SU-DHL-6 (cell line): Measurements from ENCODE around the gene TMA16.
"Not testable (repeated sequence)": the region's sequence is repeated elsewhere in the genome, so short reads cannot be mapped to it uniquely, and the experiment has no call there.

ENCODE experiments used
- H2AFZ ChIP-seq: fragments of 200-600 bp; sonication (generic); 2 replicates; pipeline ENCODE4 v1.6.1; 2014; ENCODE audit warnings: low read depth, mild to moderate bottlenecking, moderate library complexity, mixed read lengths, antibody characterized with exemption, low read length; ENCODE audit not compliant: severe bottlenecking
- H3F3A ChIP-seq: fragments of 200-600 bp; shearing (Covaris generic); 2 replicates; pipeline ENCODE4 v1.6.0; 2016; ENCODE audit warnings: antibody characterized with exemption, mild to moderate bottlenecking; ENCODE audit not compliant: insufficient read depth
- H3K27ac ChIP-seq: fragments of 200-600 bp; sonication (generic); 2 replicates; pipeline ENCODE4 v1.5.1; 2016; ENCODE audit warnings: low read depth, mild to moderate bottlenecking, low read length, moderate library complexity, mixed read lengths
- H3K27me3 ChIP-seq: fragments of 200-600 bp; sonication (generic), shearing (Covaris generic); 2 replicates; pipeline ENCODE4 v1.6.0; 2014; ENCODE audit warnings: mild to moderate bottlenecking, low read length
- H3K36me3 ChIP-seq: fragments of 200-600 bp; sonication (generic); 2 replicates; pipeline ENCODE4 v1.6.1; 2014; ENCODE audit warnings: mild to moderate bottlenecking, low read length, mixed read lengths
- H3K4me2 ChIP-seq: fragments of 300-600, 200-600 bp; shearing (Covaris generic), sonication (generic); 2 replicates; pipeline ENCODE4 v1.6.0; 2014; ENCODE audit warnings: low read length, low read depth, mild to moderate bottlenecking; ENCODE audit not compliant: poor library complexity, severe bottlenecking
- H3K4me3 ChIP-seq: fragments of 200-600 bp; sonication (generic); 2 replicates; pipeline ENCODE4 v1.5.1; 2014; ENCODE audit warnings: antibody characterized with exemption, low read length, mild to moderate bottlenecking, mixed read lengths; ENCODE audit not compliant: insufficient read depth, poor library complexity, severe bottlenecking
- H3K79me2 ChIP-seq: fragments of 200-600 bp; sonication (generic); 2 replicates; pipeline ENCODE4 v1.6.1; 2014; ENCODE audit warnings: mild to moderate bottlenecking, low read length, moderate library complexity; ENCODE audit not compliant: insufficient read depth
- H3K9ac ChIP-seq: fragments of 200-600 bp; sonication (generic); 2 replicates; pipeline ENCODE4 v1.7.0; 2014; ENCODE audit warnings: mild to moderate bottlenecking, low read length
- H3K9me2 ChIP-seq: fragments of 200-600 bp; sonication (generic); replicated peaks from 2 replicates; pipeline ENCODE4 v1.6.1; 2014; ENCODE audit warnings: low read length; ENCODE audit not compliant: insufficient read depth
- H3K9me3 ChIP-seq: fragments of 200-600 bp; sonication (generic); 2 replicates; pipeline ENCODE4 v1.6.1; 2014; ENCODE audit warnings: low read length, mixed read lengths; ENCODE audit not compliant: insufficient read depth
- H4K20me1 ChIP-seq: fragments of 200-600 bp; sonication (generic); 2 replicates; pipeline ENCODE4 v1.6.1; 2014; ENCODE audit warnings: low read depth, mild to moderate bottlenecking, antibody characterized with exemption, low read length, moderate library complexity, mixed read lengths
- EZH2phosphoT487 ChIP-seq: fragments of 200-600 bp; sonication (generic), shearing (Covaris generic); conservative IDR thresholded peaks from 2 replicates; pipeline ENCODE4 v1.6.1; 2018; ENCODE audit warnings: mild to moderate bottlenecking, antibody characterized with exemption, low read length, moderate library complexity, mixed read lengths
- TF ChIP-seq, protein P1 (sequence below): fragments of 200-600 bp; sonication (generic); IDR thresholded peaks from one replicate; pipeline ENCODE4 v1.5.1; 2017; ENCODE audit warnings: antibody characterized with exemption, mild to moderate bottlenecking, low read length, moderate library complexity; ENCODE audit not compliant: insufficient read depth, poor library complexity, severe bottlenecking

The TMA16 gene

DNA sequence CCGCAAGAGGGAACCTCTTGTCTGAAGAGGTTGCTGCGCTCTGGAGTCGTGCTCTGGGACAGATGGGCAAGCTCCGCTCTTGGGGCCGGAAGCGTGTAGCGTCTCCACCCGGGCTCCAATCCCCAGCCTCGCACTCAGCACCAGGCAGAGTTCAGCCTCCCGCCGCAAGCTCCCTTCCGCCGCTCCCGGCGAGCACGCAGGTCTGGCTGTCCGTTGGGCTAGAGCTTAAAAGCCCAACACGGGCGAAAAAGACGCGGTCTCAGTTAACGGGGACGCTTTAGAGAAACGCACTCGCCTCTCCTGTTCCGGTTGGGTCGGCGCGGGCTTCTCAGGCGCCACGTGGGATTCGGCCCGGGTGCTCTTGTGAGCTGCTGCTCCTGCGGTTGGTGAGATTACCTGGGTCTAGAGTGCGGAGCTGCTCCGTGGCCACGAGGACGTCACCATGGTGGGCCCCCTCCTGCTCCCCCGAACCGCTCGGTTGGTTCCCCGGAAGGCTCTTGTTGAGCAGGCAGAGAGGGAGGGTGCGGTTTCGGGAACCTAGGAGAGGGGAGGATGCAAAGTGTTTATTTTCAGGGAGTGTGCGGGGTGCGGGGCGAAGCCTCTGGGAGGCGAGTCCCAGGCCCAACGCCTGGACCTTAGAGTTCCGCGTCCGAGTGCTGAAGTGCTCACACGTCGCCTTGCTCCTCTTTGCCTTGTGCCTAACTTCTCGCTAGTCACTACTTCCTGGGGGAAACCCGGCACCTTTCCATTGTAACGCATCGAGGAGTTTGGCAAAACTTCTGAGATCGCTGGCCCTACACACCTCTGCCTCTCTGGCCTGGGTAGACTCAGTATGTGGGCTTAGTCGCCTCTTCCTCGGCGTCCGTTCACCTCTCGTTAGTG lies at the start of gene TMA16:
Gene TMA16 (plus strand): TSS at position 331 of the 882 bp plus-strand sequence. CDS start 112 bp downstream, at position 443.
- H2AFZ ChIP-seq: peak within 1 kb of the TSS; percentile 87
- no peaks in the 10 kb centered on the region for H3K9me3 ChIP-seq
- peak within 1 kb of the TSS; percentile 99 for H3K4me2 ChIP-seq
- no peaks in the 10 kb centered on the region for H3K9me2 ChIP-seq
- peaks cover 19% of the 10 kb centered on the region for H4K20me1 ChIP-seq
- peak within 1 kb of the TSS; percentile 81 for H3K27ac ChIP-seq
- peaks cover 51% of the 10 kb centered on the region for H3K79me2 ChIP-seq
- peaks cover 36% of the 10 kb centered on the region for H3F3A ChIP-seq
- no peaks in the 10 kb centered on the region for H3K27me3 ChIP-seq
- TF ChIP-seq, protein P1, sequence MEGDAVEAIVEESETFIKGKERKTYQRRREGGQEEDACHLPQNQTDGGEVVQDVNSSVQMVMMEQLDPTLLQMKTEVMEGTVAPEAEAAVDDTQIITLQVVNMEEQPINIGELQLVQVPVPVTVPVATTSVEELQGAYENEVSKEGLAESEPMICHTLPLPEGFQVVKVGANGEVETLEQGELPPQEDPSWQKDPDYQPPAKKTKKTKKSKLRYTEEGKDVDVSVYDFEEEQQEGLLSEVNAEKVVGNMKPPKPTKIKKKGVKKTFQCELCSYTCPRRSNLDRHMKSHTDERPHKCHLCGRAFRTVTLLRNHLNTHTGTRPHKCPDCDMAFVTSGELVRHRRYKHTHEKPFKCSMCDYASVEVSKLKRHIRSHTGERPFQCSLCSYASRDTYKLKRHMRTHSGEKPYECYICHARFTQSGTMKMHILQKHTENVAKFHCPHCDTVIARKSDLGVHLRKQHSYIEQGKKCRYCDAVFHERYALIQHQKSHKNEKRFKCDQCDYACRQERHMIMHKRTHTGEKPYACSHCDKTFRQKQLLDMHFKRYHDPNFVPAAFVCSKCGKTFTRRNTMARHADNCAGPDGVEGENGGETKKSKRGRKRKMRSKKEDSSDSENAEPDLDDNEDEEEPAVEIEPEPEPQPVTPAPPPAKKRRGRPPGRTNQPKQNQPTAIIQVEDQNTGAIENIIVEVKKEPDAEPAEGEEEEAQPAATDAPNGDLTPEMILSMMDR: no peak
- TF ChIP-seq EZH2phosphoT487: no peak
- H3K4me3 ChIP-seq: peak within 1 kb of the TSS; percentile 93
- peak within 1 kb of the TSS; percentile 94 for H3K9ac ChIP-seq
- H3K36me3 ChIP-seq: no peaks in the 10 kb centered on the region; the same call in 1 of the 2 replicates

DNA sequence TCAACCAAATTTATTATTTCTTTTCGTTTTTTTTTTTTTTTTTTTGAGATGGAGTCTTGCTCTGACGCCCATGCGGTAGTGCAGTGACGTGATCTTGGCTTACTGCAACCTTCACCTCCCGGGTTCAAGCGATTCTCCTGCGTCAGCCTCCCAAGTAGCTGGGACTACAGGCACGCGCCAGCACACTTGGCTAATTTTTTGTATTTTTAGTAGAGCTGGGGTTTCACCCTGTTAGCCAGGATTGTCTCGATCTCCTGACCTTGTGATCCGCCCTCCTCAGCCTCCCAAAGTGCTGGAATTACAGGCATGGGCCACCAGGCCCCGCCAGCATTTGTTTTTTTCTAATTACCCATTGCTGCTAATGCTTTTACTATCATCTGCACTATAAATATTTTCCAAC lies 47.5 kb upstream of the TMA16 start:
- not testable (repeated sequence) for H3K4me2 ChIP-seq, H3F3A ChIP-seq, H3K36me3 ChIP-seq, H3K9ac ChIP-seq, H3K9me2 ChIP-seq, H3K9me3 ChIP-seq, H3K79me2 ChIP-seq, H3K4me3 ChIP-seq, H2AFZ ChIP-seq, H4K20me1 ChIP-seq, H3K27ac ChIP-seq, H3K27me3 ChIP-seq

DNA sequence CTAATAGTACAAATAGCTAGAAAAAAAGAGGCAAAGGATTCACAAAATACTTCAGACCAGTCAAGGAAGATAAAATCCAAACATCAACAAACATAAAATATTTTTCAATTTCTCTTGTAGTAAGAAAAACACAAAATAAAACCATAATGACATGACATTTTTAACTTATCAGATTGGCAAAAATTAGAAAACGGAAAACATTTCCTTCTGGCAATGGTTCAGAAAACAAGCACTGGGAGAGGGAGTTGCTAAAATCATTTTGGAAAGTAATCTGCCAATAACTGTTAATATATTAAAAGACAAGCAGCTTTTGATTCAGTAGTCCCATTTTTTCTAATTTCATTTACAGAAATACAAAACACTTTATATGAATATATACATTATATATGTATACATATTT lies 47.0 kb upstream of the TMA16 start:
- Histone ChIP-seq H3K4me2 (no peak overlapping the region), H3K9me2 (no peaks in the 10 kb centered on the region), H3K79me2 (no peaks in the 10 kb centered on the region), H3K36me3 (no peaks in the 10 kb centered on the region), H3K4me3 (no peak overlapping the region), H3K27ac (no peak overlapping the region), H3F3A (no peaks in the 10 kb centered on the region), H2AFZ (no peak overlapping the region), H3K9ac (no peak overlapping the region), H4K20me1 (no peaks in the 10 kb centered on the region), H3K27me3 (no peaks in the 10 kb centered on the region), H3K9me3 (no peaks in the 10 kb centered on the region)
- TF ChIP-seq EZH2phosphoT487: no peak
- TF ChIP-seq, protein P1: no peak

DNA sequence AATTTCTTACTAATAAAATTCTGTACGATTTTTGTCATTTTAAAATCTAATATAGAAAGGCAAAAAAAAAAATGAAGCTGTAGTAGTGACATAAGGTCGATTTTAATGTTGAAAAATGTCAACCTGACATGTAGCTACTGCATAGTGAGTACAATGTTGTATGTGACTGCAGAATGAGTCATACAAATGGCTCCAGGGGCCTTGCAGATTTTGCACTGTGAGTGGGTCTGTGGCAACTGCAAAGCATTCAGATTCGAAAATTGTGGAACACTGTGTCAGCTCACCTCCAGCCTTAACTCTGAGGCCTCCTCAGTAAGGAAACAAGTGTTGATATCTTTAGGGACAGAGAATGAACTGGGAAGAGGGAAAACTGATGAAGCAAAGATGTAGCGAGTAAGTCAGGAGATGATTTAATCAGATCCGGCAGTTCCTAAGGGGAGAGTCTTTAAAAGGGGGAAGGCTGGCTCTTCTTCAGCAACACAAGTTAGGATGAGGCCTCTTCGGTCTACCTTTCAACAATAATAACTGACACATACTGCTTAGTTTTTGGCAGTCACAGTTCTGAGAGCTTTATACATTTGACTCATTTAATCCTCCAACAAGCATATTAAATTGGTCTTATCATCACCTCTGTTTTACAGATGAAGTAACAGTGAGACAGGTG lies 45.8 kb upstream of the TMA16 start:
- H3F3A ChIP-seq: no peaks in the 10 kb centered on the region
- no peaks in the 10 kb centered on the region for H3K9me2 ChIP-seq
- H3K9me3 ChIP-seq: no peaks in the 10 kb centered on the region
- H3K9ac ChIP-seq: no peak overlapping the region
- TF ChIP-seq EZH2phosphoT487: no peak
- TF ChIP-seq, protein P1: no peak
- no peaks in the 10 kb centered on the region for H4K20me1 ChIP-seq
- H3K27me3 ChIP-seq: no peaks in the 10 kb centered on the region
- H3K36me3 ChIP-seq: no peaks in the 10 kb centered on the region
- H3K79me2 ChIP-seq: no peaks in the 10 kb centered on the region
- H3K27ac ChIP-seq: no peak overlapping the region
- H2AFZ ChIP-seq: no peak overlapping the region
- no peak overlapping the region for H3K4me3 ChIP-seq
- H3K4me2 ChIP-seq: no peak overlapping the region
